ENCODE results near the gene LSAMP. TPM values are rescaled to one million over a fixed set of nuclear protein-coding genes. Genes with fewer than 3 reads are reported as not detected.
"Not testable (repeated sequence)": the region's sequence is repeated elsewhere in the genome, so short reads cannot be mapped to it uniquely, and the experiment has no call there.

LSAMP gene
- total RNA-seq, 1 donor from 2014 or later: 7.9 TPM

- DNase-seq: no peak
Measured at GRCh38 chr3:115877615-115877899, 567.7 kb downstream of the LSAMP start.

GRCh38 chr3:115876876-115877614 lies 568.2 kb downstream of the LSAMP start:
- DNase-seq: no peak

- DNase-seq: no peak
Measured at GRCh38 chr3:115875460-115875859, 569.8 kb downstream of the LSAMP start.

- no peak for DNase-seq
Measured at GRCh38 chr3:115871735-115872134, 573.6 kb downstream of the LSAMP start.

GRCh38 chr3:115864911-115865310 lies 580.4 kb downstream of the LSAMP start:
- DNase-seq: no peak

- no peak for DNase-seq
Measured at GRCh38 chr3:115862849-115863248, 582.4 kb downstream of the LSAMP start.

- no peak for DNase-seq
Measured at GRCh38 chr3:115862099-115862498, 583.2 kb downstream of the LSAMP start.

GRCh38 chr3:115861166-115861733 lies 584.0 kb downstream of the LSAMP start:
- no peak for DNase-seq

- no peak for DNase-seq
Measured at GRCh38 chr3:115860766-115861165, 584.5 kb downstream of the LSAMP start.

- no peak for DNase-seq
Measured at GRCh38 chr3:115859002-115859807, 586.1 kb downstream of the LSAMP start.

- DNase-seq: no peak
Measured at GRCh38 chr3:115857518-115858136, 587.7 kb downstream of the LSAMP start.

GRCh38 chr3:115855911-115856310 lies 589.4 kb downstream of the LSAMP start:
- DNase-seq: no peak

GRCh38 chr3:115853104-115853503 lies 592.2 kb downstream of the LSAMP start:
- DNase-seq: no peak

GRCh38 chr3:115852278-115852677 lies 593.0 kb downstream of the LSAMP start:
- no peak for DNase-seq

- no peak for DNase-seq
Measured at GRCh38 chr3:115851571-115851970, 593.7 kb downstream of the LSAMP start.

GRCh38 chr3:115848641-115849040 lies 596.6 kb downstream of the LSAMP start:
- DNase-seq: no peak

- DNase-seq: no peak
Measured at GRCh38 chr3:115845986-115846385, 599.3 kb downstream of the LSAMP start.

- DNase-seq: not testable (repeated sequence)
Measured at GRCh38 chr3:115844729-115845128, 600.6 kb downstream of the LSAMP start.

GRCh38 chr3:115843206-115843605 lies 602.1 kb downstream of the LSAMP start:
- no peak for DNase-seq

GRCh38 chr3:115839246-115839645 lies 606.0 kb downstream of the LSAMP start:
- no peak for DNase-seq

GRCh38 chr3:115838786-115839185 lies 606.5 kb downstream of the LSAMP start:
- DNase-seq: no peak

GRCh38 chr3:115836944-115837343 lies 608.3 kb downstream of the LSAMP start:
- no peak for DNase-seq

GRCh38 chr3:115835946-115836345 lies 609.3 kb downstream of the LSAMP start:
- DNase-seq: no peak

Measured in skin of body (tissue), 2 donors.